T follicular helper cell (primary cell): ENCODE measurements around the gene SRRD.
"Not testable (repeated sequence)": the region's sequence is repeated elsewhere in the genome, so short reads cannot be mapped to it uniquely, and the experiment has no call there.

Source experiments
- DNase-seq: peaks from one replicate; pipeline ENCODE4 v3.0.0-alpha.2; 2020; ENCODE audit warnings: low read depth
- total RNA-seq, 2 experiments: gene quantifications; one replicate each; lab custom pipeline; 2026; lab: John Stamatoyannopoulos, UW

The SRRD gene, protein sequence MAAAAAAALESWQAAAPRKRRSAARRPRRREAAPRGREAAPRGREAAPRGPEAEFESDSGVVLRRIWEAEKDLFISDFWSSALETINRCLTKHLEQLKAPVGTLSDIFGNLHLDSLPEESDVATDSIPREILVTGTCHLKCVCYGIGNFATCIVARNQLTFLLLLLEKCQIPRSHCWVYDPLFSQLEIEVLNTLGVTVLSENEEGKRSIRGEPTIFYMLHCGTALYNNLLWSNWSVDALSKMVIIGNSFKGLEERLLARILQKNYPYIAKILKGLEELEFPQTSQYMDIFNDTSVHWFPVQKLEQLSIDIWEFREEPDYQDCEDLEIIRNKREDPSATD
- total RNA-seq, result 33.8 to 57.5 reads per million in 2 experiments

DNA sequence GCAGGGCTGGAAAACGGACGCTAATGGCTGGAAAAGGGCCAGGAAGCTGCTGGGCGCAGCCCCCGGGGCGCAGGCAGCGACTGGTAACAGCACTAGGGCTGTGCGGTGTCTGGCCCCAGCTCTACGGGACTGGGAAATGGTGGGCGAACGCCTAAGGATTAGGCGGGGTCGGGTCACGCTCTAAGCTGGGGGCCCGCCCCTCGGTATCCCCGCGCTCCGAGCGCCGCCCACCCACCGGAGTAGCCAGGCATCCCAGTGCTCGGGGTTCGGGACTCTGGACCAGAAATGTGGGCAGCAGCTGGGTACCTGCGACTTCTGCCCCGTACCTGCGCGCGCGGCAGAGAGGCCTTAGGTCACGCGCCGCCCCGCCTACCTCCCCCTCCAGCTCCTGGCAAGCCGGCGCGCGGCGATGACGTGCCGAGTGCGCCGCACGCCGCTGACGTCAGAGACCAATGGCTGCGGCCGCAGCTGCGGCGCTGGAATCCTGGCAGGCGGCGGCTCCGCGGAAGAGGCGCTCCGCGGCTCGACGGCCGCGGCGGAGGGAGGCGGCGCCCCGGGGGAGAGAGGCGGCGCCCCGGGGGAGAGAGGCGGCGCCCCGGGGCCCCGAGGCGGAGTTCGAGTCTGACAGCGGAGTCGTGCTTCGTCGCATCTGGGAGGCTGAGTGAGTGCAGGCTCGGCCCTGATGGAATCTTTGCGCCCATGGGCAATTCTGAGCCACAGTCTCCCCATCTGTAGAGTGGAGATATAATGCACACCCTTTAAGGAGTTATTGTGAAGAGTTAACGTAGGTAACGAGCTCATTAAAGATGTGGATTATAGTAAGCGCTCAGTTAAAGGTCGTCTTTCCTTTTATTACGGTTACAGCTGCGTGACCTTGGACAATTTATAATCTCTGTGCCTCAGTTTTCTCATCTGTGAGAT is at the start of gene SRRD, which contains the start of gene HPS4:
SRRD (plus strand) TSS at position 439 of the 921 bp plus-strand sequence; CDS start at position 453, 14 bp downstream.
HPS4 (minus strand) TSS at position 345 of the 921 bp plus-strand sequence. CDS start 2,021 bp downstream, outside the sequence.
- peak; percentile 90 for DNase-seq

DNA sequence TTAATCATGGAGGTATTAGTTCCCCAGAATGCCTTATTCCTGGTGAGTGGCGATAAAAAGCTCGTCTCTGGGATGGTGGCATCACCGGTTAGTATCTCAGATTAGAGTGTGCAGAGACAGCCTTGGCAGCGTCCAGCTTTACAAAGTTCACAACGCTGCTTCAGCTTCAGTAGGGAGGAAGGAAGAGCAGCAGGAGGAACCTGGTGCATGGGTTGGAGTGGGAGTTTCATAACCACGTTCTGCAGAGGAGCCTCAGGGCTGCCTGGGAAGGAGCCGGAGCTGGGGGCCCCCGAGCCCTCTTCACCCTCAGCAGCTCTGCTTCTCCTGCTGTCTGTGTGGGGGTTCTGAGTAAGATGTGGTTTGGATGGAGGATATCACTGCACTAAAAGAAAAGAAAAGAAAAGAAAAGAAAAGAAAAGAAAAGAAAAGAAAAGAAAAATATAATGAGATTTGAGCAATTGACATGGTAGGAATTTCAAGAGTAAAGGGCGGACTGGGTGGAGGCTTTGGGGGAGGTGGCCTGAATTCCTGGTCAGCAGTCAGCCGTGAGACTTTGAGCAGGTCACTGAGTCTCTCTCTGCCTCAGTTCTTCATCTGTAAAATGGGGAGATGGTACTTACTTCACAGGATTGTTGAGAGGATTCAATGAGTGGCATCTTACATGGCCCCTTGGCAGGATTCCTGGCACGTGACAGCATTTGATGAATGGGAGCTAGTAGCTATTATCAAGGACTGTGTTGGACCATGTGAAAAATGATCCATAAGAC is 48.2 kb upstream of the SRRD start:
- no peak for DNase-seq

DNA sequence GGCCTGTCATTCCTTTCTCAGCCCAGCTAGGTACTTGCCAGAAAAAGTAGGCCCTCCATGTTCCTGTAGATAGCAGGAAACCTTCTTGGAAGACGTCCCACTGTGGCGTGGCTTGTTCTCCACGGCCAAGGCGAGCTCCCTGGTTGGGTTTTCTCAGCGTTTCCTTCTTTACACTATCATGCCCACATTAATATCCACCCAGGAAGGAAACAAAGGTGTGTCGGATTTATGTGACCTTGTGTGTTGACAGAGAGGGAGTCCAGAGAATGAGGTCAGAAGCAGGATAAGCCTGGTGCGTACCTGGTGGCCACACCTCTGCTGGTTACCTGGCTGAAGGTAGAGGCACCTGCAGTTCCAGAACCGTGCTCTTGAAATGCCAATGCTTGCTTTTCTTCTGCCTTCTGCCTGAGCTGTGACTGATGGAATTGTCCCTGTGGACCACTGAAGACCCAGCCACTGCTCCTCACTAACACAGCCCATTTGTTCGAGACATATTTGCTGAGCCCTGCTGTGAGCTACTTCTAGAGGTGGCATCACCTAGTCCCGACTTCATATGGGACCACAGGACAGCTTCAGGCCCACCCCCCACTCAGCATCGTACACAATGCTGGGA is 46.7 kb upstream of the SRRD start:
- no peak for DNase-seq

DNA sequence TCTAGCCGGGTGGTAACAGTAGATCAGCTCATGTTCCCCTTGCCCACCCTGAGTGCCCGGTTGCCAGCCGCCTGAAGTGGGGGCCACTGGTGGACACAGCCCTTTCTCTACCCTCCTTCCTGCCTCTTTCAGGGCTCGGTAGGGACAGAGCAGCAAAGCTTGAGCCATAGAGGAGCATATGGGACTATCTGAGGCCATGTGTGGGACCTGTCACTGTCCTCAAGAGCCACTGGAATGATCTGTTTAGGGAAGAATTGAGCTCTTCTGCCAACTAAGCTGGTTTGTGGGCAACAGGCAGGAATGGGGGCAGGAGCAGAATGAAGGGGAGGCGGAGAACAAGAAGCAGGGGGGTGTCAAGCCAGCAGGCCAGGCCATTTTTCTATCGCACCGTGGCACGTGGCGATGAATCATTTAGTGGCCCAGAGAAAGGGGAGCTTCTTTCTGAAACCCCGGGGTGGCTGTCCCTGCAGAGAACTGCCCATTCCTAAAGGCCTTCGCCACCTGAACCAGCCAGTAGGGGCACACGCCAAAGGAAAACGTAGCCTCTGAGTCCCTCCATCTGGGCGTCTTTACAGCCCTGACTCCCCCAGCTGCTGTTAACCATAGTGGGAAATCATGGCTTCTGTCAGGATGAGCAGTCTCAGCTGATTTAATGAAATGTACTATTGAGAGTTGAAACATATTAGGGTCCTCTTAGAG is 45.8 kb upstream of the SRRD start:
- no peak for DNase-seq

DNA sequence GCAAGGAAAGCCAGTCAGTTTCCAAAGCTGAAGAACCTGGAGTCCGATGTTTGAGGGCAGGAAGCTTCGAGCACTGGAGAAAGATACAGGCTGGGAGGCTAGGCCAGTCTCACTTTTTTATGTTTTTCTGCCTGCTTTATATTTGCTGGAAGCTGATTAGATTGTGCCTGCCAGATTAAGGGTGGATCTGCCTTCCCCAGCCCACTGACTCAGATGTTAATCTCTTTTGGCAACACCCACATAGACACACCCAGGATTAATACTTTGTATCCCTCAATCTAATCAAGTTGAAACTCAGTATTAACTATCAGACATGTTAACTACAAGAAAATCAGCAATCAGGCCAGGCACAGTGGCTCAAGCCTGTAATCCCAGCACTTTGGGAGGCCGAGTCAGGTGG is 44.9 kb upstream of the SRRD start:
- not testable (repeated sequence) for DNase-seq

DNA sequence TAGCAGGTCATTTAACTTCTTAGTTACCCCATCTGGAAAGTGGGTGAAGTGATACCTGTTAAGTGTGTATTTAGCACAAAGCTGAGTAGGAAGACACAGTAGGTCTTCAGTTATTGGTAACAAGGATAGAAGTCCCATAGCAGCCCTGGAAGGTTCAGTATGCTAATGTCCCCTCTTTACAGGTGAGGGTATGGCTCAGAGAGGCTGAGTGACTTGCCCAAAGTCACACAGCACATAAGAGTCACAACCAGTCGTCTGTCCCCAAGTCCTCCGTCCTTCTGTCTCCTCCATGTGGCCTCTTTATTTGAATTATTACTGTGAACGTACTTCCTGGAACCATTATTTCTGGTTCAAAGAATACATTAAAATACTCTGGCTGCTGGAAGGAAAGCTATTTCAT is 44.1 kb upstream of the SRRD start:
- no peak for DNase-seq

DNA sequence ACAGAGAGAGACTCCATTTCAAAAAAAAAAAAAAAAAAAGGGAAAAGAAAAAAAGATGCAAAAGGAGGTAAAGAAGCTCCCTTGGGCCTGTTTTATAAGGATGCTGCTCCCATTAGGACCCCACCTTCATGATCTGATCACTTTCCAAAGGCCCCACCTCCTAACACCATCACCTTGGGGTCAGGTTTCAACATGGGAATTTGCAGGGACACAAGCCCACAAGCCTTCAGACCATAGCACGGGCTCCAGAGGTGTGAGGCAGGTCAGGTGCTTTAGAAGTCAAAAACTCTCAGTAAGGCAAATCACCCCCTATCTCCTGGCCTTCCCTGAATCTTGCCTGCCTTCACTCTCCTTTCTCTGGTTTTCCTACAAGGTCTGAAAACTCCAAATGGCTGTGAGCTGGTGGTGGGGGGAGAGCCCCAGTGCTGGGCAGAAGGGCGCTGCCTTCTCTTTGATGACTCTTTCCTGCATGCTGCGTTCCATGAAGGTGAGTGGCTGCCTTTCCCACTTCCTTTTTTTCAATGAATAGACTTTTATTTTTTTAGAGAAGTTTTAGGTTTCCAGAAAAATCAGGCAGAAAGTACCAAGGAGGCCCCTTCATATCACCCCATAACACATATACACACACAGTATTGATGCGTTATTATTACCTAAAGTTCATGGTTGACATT is 41.5 kb upstream of the SRRD start:
- no peak for DNase-seq

DNA sequence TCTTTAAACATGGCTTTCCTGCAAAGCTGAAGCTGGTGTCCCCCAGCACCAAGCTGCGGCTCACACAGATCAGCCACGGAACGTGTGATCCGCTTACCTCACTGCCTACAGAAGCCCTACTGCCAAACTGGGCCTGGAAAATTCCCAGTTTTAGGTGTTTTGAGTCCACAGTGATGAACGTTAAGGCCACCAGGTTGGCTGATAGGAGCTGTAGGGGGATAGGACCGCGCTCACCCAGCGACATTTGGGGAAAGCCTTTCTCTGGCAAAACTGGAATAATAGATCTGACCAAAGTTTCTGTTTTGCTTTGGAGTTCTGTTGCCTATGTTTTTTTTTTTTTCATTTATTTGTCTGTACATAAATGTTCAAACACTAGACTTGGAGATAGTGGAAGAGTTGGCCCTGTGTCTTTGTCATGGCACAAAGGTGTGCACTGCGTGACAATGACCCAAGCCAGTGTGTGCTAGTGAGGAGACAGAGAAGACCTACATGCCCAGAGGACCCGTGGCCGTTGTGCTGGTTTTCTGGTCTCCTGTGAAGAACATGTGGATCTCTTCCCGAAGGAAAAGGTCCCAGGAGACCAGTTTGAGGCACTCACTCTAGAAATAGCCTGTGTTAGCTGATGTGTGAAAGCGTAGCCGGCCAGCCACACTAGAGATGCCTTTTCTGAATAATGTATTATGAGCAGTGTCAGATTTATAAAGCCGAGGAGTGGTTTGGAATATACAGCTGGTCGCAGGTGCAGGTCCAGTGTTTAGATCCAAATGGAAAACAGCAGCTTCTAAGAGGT is 39.6 kb upstream of the SRRD start:
- no peak for DNase-seq

DNA sequence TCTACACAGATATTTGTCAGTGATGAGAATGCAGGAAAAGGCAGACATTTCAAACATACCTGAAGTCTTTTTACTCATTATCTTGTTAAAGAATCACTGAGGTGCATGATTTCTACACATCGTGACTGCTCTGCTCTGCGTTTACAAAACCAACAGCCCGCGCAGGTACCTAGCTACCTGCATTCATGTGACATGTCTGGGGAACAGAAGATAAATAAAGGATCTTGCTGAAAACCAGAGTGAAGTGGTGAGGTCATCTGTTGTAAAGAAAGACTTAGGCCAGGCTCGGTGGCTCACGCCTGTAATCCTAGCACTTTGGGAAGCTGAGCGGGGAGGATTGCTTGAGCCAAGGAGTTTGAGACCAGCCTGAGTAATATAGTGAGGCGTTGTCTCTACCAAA is 38.9 kb upstream of the SRRD start:
- DNase-seq, result no peak

DNA sequence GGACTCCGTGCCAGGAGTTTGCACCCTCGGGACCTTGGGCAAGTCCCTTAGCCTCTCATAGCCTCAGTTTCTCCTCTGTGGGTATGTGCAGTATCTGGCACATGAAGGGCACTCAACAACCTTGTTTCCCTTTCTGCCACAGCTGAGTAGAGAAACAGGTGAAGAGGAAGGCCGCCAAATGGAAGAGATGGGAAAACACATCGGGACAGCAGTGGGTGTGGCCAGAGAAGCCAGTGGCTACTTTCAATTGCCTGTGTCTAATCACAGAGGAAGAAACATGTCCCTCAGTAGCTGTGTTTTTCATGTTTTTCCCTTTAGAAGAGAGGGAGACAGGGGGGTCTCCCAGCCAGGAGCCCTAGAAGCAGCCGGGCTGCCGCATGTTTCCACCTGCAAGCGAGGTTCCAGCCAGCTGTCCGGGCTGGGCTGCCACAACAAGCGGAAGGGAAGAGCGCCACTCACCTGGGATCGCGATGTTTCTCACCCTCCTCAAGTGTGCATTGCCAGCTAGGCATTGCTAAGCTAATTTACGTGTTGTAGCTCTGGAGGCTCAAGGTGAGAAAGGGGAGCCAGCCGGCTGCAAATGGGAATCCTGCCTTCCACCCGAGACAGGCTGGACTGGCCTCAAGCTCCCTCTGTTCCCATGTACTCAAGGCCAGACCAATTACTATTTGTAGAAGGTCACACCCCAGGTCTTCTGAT is 38.0 kb upstream of the SRRD start:
- DNase-seq, result no peak

DNA sequence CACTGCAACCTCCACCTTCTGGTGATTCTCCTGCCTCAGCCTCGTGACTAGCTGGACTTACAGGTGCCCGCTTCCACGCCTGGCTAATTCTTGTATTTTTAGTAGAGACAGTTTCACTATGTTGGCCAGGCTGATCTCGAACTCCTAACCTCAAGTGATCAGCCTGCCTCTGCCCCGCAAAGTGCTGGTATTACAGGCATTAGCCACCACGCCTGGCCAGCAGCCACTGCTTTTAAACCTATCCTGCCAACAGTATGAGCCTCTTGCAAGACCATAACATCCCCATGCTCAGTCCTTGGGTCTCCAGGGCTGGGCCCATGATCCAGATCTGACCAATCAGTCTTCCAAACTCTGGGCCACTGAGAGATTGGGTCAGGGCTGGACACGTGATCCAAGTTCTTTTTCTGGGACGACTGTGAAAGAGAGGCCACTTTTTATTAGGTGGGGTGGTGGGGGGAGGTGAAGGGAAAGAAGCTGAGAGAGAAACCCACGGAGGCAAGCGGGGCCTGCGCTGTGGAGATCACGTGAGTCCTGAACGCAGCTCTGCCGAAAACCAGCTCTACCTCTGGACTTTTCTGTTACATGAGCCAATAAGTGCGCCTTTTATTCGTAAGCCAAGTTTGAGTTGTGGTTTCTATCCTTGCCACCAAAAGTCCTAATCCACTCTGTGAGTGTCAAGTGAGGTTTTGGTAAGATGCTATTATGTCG is 36.7 kb upstream of the SRRD start:
- DNase-seq, result no peak

DNA sequence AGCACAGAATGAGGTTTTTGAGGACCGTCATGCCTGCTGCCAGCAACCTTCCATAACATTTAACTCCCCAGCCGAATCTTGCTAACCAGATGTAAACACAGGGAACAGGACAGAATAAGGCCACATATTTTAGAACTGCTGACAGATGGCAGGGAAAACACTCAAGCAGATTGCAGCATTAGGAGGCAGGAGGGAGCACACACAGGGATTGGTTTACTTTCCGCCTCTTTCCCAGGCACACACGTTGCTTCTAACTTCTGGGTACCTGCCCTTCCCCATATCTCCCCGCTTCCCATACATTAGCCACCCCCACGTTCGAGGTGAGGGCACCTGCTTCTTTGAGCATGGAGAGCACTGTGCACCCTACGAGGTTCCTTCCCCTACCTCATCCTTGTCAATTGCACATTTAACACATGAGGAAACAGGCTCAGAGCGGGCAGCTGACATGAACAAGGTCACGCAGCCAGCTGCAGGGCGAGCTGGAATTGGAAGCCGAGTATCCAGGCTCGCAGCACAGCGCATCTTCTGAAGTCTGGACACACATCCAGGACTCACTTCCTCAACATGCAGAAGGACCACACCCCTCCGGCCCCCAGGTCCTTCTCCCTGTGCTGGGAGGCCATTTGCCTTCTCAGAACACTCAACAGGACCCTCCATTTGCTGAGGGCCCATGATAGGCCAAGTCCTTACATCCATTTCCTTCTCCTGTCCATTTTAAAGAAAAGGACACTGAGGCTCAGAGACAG is 35.9 kb upstream of the SRRD start:
- DNase-seq, result no peak

DNA sequence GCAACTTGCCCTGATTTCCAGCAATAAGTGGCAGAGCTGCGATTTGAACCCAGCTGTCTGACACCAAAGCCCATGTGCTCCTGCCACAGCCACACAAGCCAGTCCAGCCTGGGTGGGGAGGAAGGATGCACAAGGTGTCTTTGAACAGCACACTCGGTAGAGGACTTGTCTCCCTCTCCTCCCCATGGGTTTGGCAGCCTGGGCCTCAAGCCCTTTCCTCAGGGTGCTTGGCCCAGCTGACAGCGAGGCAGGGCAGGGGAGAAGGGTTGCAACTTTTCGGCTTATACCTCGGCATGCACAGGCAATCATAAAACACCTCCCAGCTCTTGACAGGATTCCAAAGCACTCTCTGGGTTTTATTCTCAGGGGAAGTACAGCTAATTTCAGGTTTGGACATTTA is 35.3 kb upstream of the SRRD start:
- no peak for DNase-seq

DNA sequence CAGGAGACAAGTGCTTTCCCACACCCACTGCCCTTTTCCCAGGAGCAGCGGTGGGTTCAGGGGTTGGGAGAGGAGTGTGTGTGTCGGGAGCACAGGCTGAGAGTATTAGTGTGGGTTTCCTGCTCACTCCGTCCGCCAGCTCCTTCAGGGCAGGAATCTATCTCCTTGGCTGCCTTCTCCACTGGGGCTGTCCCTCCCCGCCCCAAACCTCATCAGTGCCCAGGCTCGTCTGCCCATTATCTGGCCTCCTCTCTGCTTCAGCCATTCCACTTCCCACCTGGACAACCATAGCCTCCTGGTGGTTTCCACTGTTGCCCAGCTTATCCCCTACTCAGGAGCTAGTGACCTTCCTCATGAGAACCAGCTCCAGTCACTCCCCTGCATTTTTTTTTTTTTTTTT is 34.7 kb upstream of the SRRD start:
- DNase-seq, result no peak

DNA sequence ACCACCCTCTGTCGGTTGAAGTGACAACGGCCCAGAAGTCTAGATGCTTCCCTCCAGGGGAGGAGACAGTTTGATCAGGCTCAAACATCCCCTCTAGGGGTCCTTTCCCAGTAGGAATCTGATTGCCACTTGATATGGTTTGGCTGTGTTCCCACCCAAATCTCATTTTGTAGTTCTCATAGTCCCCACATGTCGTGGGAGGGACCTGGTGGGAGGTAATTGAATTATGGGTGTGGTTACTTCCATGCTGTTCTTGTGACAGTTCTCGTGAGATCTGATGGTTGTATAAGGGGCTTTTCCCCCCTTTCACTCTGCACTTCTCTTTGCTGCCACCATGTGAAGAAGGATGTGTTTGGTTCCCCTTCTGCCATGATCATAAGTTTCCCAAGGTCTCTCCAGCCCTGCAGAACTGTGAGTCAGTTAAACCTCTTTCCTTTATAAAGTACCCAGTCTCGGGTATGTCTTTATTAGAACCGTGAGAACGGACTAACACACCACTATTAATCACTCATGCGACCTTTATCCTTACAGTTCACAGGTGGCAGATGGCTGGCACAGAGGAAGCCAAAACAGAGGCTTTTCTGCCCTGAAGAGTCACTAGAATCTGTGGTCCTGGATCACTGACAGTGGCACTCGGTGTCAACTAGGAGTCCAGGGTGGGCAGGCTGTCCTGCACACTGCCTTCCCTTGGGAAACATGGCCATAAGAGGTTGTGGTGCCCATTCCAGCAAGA is 33.1 kb upstream of the SRRD start:
- no peak for DNase-seq

DNA sequence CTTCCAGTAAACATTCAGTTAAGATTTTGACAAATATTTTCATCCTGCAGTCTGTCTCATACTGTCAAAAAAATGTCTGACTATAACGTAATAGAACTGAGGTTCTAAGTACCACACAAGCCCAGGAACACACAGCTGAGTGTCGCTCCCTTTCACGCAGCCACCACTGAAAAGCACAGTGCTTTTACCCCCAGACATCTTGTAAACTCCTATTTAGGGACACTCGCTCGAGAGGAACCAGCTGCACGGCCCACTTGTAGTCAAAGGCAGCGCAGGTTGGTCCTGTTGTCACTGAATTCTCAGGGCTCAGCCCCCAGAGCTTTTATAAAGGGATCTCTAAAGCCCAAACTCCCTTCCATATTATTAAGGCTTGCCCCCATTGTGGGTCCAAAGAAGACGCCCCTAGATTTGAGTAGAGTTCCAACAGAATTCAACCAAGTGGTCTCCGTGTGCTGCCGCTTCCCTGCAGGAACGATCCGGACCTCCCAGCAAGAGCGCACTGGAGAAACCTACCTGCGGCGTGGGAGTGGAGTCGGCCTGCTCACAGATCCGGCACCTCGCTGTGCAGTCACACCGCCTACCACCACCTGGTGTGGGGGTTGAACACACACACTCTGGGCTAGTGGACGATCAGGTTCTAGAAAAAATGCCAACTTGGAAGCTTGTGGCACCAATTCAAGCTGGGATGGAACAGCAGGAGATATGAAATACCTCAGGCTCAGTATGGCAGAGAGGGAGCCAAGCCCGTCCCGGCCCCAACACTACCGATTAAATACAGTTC is 31.3 kb upstream of the SRRD start:
- no peak for DNase-seq
